ENCODE results near the gene PRM1. TPM values are rescaled to one million over a fixed set of nuclear protein-coding genes. Genes with fewer than 3 reads are reported as not detected.

Gene PRM1, protein sequence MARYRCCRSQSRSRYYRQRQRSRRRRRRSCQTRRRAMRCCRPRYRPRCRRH
- total RNA-seq (not detected in 2 replicates), polyA plus RNA-seq (not detected in 2 replicates)

GRCh38 chr16:11280616-11281522 lies at the start of gene PRM1:
TSS of gene PRM1 (minus strand) at chr16:11281330. CDS start at chr16:11281238, 92 bp downstream.
- H3K27ac ChIP-seq = no peak within 1 kb of the TSS
- no peak within 1 kb of the TSS for H3K4me3 ChIP-seq
- no peaks in the 10 kb centered on the region for H3K4me1 ChIP-seq (ENCODE audit: low read depth)

DNA sequence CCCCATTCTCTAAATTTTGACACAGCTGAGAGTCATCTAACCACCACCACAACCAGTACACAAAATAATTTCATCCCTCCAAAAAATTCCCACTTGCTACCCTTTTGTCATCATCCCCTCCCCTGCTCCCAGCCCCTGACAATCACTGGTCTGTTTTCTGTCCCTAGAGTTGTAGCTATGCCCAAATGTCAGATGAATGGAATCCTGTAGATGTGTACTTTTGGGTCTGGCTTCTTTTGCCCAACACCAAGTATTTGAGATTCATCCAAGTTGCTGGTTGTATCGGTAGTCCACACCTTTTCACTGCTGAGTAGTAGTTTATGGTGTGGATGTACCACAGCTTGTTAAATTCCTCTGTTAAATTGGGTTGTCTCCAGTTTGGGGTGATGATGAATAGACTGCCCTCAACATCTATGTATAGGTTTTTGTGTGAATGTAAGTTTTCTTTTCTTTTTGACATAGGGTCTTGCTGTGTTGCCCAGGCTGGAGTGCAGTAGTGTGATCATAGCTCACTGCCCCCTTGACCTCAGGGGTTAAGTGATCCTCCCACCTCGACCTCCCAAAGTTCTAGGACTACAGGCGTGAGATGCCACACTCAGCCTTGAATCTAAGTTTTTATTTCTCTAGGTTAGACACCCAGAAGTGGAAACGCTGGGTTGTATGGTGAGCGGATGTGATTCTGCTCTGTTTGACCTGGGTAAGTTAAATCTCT lies 49.6 kb upstream of the PRM1 start:
- Histone ChIP-seq H3K4me3 (no peak overlapping the region), H3K27ac (no peak overlapping the region), H3K36me3 (no peaks in the 10 kb centered on the region), H3K4me1 (ENCODE audit: low read depth) (no peaks in the 10 kb centered on the region), H3K27me3 (no peaks in the 10 kb centered on the region), H3K9me3 (ENCODE audit: low read depth) (no peaks in the 10 kb centered on the region)
- TF ChIP-seq CTCF (IDR thresholded peaks at IDR 0.05; ENCODE audit: low read depth, low read length) = no peak
- no peak for DNase-seq (ENCODE audit: low read depth in 1 of 2, low spot score in 1 of 2)

More at GRCh38 chr16:11280616-11281522, at the start of gene PRM1:
- Histone ChIP-seq H3K9me3 (ENCODE audit: low read depth) (no peaks in the 10 kb centered on the region), H3K27me3 (no peaks in the 10 kb centered on the region), H3K36me3 (no peaks in the 10 kb centered on the region)
- no peak for TF ChIP-seq CTCF (IDR thresholded peaks at IDR 0.05; ENCODE audit: low read depth, low read length)
- DNase-seq (ENCODE audit: low read depth in 1 of 2, low spot score in 1 of 2) = no peak

- Histone ChIP-seq H3K27me3 (no peaks in the 10 kb centered on the region), H3K4me3 (no peak overlapping the region), H3K27ac (no peak overlapping the region), H3K4me1 (ENCODE audit: low read depth) (no peaks in the 10 kb centered on the region), H3K36me3 (no peaks in the 10 kb centered on the region), H3K9me3 (ENCODE audit: low read depth) (no peaks in the 10 kb centered on the region)
- DNase-seq (ENCODE audit: low read depth in 1 of 2, low spot score in 1 of 2) = peak in 1 of 2 donors; percentile 42
- no peak for TF ChIP-seq CTCF (IDR thresholded peaks at IDR 0.05; ENCODE audit: low read depth, low read length)
Measured at GRCh38 chr16:11329891-11330290, 48.8 kb upstream of the PRM1 start.

DNA sequence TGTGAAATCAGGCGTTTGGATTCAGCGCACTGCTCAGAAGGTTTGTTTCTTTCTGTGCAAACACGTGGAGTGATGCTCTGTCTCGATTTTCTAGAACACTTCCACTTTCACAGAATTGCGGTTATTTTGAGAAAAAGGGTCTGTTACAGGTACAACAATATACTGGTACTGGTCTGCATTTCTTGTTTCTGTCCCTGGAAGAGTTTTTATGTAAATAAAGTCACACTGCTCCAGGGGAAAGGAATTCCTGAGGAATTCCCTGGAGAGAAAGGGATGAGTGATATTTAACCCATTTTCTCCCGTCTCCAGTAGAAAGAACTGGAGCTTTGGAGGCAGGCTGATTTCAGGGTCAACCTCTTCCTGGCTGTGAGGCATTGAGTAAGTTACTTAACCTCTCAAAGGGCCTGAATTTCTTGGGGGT lies 48.0 kb upstream of the PRM1 start:
- Histone ChIP-seq H3K9me3 (ENCODE audit: low read depth) (no peaks in the 10 kb centered on the region), H3K4me3 (no peak overlapping the region), H3K27me3 (no peaks in the 10 kb centered on the region), H3K27ac (no peak overlapping the region), H3K36me3 (no peaks in the 10 kb centered on the region), H3K4me1 (ENCODE audit: low read depth) (no peaks in the 10 kb centered on the region)
- no peak for TF ChIP-seq CTCF (IDR thresholded peaks at IDR 0.05; ENCODE audit: low read depth, low read length)
- DNase-seq (ENCODE audit: low read depth in 1 of 2, low spot score in 1 of 2) = peak in 1 of 2 donors; percentile 44

DNA sequence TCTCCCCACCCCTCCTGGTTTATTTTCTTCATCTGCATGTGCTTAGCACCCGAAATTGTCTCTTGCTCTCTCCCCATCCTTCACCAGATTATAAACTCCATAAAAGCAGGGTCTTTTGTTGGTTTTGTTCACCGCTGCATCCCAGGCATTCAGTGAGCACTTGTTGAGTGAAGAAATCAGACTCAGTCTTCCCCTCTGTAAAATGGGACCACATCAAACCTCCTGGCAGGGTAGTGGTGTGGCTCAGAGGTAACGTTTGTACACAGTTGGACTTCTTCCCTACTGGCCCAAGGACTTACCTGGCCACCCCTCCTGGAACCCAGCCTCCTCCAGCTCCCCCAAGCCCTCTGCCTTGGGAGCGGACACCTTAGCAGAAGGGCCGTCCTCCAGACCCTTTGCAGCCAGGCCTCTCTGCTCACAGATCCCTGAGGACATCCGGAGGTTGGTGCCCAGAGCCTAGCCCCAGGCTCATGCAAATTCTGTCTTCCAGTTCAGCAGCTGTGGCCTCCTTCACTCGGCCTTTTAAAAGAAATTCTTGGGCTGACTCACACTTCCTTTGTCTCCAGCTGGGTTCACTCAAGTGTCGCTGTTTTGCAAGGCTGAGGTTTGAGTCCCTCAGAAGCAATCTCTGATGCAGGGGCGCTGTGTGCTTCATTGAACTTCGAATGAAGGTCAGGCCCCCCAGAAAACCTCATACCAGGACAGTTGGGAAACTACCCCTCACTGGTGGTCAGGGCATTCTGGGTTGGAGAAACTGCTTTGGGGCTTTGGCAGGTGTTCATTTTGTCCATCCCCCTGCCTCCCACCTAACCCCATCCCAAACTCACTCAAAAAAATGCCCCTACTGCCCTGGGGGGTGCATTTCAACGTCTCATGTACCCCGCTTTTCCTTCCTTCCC lies 47.3 kb upstream of the PRM1 start:
- Histone ChIP-seq H3K27me3 (no peaks in the 10 kb centered on the region), H3K27ac (no peak overlapping the region), H3K4me1 (ENCODE audit: low read depth) (no peaks in the 10 kb centered on the region), H3K36me3 (no peaks in the 10 kb centered on the region), H3K9me3 (ENCODE audit: low read depth) (no peaks in the 10 kb centered on the region), H3K4me3 (no peak overlapping the region)
- peak; percentile 28 to 98 for DNase-seq (ENCODE audit: low read depth in 1 of 2, low spot score in 1 of 2)
- no peak for TF ChIP-seq CTCF (IDR thresholded peaks at IDR 0.05; ENCODE audit: low read depth, low read length)
